ENCODE measurements around the gene IGFALS. TPM values are rescaled to one million over a fixed set of nuclear protein-coding genes. Genes with fewer than 3 reads are reported as not detected.

The IGFALS gene
- polyA plus RNA-seq, 1 donor from 2014 or later, result 1.2 TPM

GRCh38 chr16:1781758-1782407, 11.6 kb downstream of the IGFALS start:
- Histone ChIP-seq H3K4me2 (ENCODE audit: low read length) (peak overlapping the region; percentile 88), H3K36me3 (ENCODE audit: insufficient read depth, low read length) (no peaks in the 10 kb centered on the region), H2AFZ (ENCODE audit: low read depth, low read length) (no peak overlapping the region), H3K79me2 (replicated peaks; ENCODE audit: insufficient read depth, low read length) (peaks cover 34% of the 10 kb centered on the region), H3K27me3 (ENCODE audit: insufficient read depth, low read depth, low read length) (no peaks in the 10 kb centered on the region), H4K20me1 (ENCODE audit: insufficient read depth) (peaks cover 28% of the 10 kb centered on the region), H3K27ac (ENCODE audit: low read length) (peak overlapping the region; percentile 63), H3K9me2 (ENCODE audit: insufficient read depth, low read length) (no peaks in the 10 kb centered on the region), H3K4me3 (ENCODE audit: low read length) (peak overlapping the region; percentile 95), H3K9me3 (ENCODE audit: low read length) (no peaks in the 10 kb centered on the region), H3K9ac (ENCODE audit: low read length) (peak overlapping the region; percentile 82), H3F3A (ENCODE audit: insufficient read depth, low read length, poor library complexity, severe bottlenecking) (no peaks in the 10 kb centered on the region)
- TF ChIP-seq, protein P1, sequence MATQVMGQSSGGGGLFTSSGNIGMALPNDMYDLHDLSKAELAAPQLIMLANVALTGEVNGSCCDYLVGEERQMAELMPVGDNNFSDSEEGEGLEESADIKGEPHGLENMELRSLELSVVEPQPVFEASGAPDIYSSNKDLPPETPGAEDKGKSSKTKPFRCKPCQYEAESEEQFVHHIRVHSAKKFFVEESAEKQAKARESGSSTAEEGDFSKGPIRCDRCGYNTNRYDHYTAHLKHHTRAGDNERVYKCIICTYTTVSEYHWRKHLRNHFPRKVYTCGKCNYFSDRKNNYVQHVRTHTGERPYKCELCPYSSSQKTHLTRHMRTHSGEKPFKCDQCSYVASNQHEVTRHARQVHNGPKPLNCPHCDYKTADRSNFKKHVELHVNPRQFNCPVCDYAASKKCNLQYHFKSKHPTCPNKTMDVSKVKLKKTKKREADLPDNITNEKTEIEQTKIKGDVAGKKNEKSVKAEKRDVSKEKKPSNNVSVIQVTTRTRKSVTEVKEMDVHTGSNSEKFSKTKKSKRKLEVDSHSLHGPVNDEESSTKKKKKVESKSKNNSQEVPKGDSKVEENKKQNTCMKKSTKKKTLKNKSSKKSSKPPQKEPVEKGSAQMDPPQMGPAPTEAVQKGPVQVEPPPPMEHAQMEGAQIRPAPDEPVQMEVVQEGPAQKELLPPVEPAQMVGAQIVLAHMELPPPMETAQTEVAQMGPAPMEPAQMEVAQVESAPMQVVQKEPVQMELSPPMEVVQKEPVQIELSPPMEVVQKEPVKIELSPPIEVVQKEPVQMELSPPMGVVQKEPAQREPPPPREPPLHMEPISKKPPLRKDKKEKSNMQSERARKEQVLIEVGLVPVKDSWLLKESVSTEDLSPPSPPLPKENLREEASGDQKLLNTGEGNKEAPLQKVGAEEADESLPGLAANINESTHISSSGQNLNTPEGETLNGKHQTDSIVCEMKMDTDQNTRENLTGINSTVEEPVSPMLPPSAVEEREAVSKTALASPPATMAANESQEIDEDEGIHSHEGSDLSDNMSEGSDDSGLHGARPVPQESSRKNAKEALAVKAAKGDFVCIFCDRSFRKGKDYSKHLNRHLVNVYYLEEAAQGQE (IDR thresholded peaks at IDR 0.05; ENCODE audit: borderline replicate concordance), result peak; percentile 1
- TF ChIP-seq MXI1 (conservative IDR thresholded peaks at IDR 0.05; ENCODE audit: poor library complexity, severe bottlenecking) (peak; percentile 56), SMC3 (conservative IDR thresholded peaks at IDR 0.05; ENCODE audit: poor library complexity) (no peak), EZH2 (IDR thresholded peaks at IDR 0.05; ENCODE audit: borderline replicate concordance, insufficient read depth, low read length, poor library complexity, severe bottlenecking) (no peak), RAD21 (conservative IDR thresholded peaks at IDR 0.05) (peak; percentile 10)

DNA sequence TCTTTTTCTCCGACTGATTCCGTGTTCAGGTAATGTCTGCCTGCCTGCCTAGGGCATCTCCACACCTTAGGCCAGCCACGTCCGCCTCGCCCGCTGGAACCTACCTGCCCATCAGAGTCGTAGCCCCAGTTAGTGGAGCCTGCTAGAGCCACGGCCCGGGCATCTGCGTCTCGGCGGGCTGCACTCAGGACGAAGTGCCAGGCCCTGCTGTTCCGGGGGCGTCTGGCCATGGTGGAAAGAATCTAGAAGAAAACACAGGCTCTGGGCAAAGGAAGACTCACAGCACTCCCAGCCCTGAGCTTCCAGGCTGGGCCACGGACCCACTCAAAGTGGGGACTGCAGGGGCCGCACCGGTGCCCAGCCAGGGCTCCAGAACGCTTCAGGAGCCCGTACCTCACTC, 12.3 kb downstream of the IGFALS start:
- Histone ChIP-seq H3K27ac (ENCODE audit: low read length) (peak overlapping the region; percentile 63), H3K36me3 (ENCODE audit: insufficient read depth, low read length) (no peaks in the 10 kb centered on the region), H3K27me3 (ENCODE audit: insufficient read depth, low read depth, low read length) (no peaks in the 10 kb centered on the region), H3K4me3 (ENCODE audit: low read length) (peak overlapping the region; percentile 95), H3K9me2 (ENCODE audit: insufficient read depth, low read length) (no peaks in the 10 kb centered on the region), H3K9ac (ENCODE audit: low read length) (peak overlapping the region; percentile 82), H3K9me3 (ENCODE audit: low read length) (no peaks in the 10 kb centered on the region), H3K4me2 (ENCODE audit: low read length) (peak overlapping the region; percentile 88), H4K20me1 (ENCODE audit: insufficient read depth) (peaks cover 28% of the 10 kb centered on the region), H3F3A (ENCODE audit: insufficient read depth, low read length, poor library complexity, severe bottlenecking) (no peaks in the 10 kb centered on the region), H3K79me2 (replicated peaks; ENCODE audit: insufficient read depth, low read length) (peaks cover 34% of the 10 kb centered on the region), H2AFZ (ENCODE audit: low read depth, low read length) (no peak overlapping the region)
- no peak for TF ChIP-seq TAF1 (IDR thresholded peaks at IDR 0.05; ENCODE audit: low read depth)
- no peak for TF ChIP-seq RAD21 (conservative IDR thresholded peaks at IDR 0.05)
- TF ChIP-seq, protein P1 (IDR thresholded peaks at IDR 0.05; ENCODE audit: borderline replicate concordance), result no peak
- TF ChIP-seq EZH2 (IDR thresholded peaks at IDR 0.05; ENCODE audit: borderline replicate concordance, insufficient read depth, low read length, poor library complexity, severe bottlenecking), result no peak

All from neural cell (in vitro differentiated cells).